Glutamatergic neuron (in vitro differentiated cells): ENCODE results near the gene NKIRAS1. TPM values are rescaled to one million over a fixed set of nuclear protein-coding genes. Genes with fewer than 3 reads are reported as not detected.

Experiments used
- DNase-seq: peaks from one replicate; pipeline ENCODE4 v3.0.0; 2022
- H3K27ac Mint-ChIP-seq: one replicate; pipeline ENCODE4 v1.8.0; 2020; ENCODE audit warnings: mild to moderate bottlenecking, mixed read lengths, inconsistent platforms; ENCODE audit not compliant: unreplicated experiment
- H3K27me3 Mint-ChIP-seq: one replicate; pipeline ENCODE4 v1.8.0; 2020; ENCODE audit warnings: mild to moderate bottlenecking, moderate library complexity, mixed read lengths, inconsistent platforms; ENCODE audit not compliant: unreplicated experiment
- H3K36me3 Mint-ChIP-seq: one replicate; pipeline ENCODE4 v1.8.0; 2020; ENCODE audit warnings: mild to moderate bottlenecking, mixed read lengths, inconsistent platforms; ENCODE audit not compliant: unreplicated experiment
- H3K4me1 Mint-ChIP-seq: one replicate; pipeline ENCODE4 v1.8.0; 2020; ENCODE audit warnings: mild to moderate bottlenecking, low read depth, mixed read lengths, inconsistent platforms; ENCODE audit not compliant: unreplicated experiment
- H3K4me3 Mint-ChIP-seq: one replicate; pipeline ENCODE4 v1.8.0; 2020; ENCODE audit warnings: mild to moderate bottlenecking, mixed read lengths, inconsistent platforms; ENCODE audit not compliant: unreplicated experiment
- H3K9me3 Mint-ChIP-seq: one replicate; pipeline ENCODE4 v1.8.0; 2020; ENCODE audit warnings: mild to moderate bottlenecking, moderate library complexity, mixed read lengths, inconsistent platforms; ENCODE audit not compliant: unreplicated experiment
- CTCF ChIP-seq: fragments of 200-600 bp; sonication (generic); IDR thresholded peaks from one replicate; pipeline ENCODE4 v1.5.0; 2021; ENCODE audit not compliant: partially characterized antibody, unreplicated experiment
- total RNA-seq: library from RNA; stranded (reverse); fragmentation: NEBNext Ultra II Directional; extraction: Animal tissue kit (Norgen Biotek cat#: 25700); gene quantifications from one replicate; pipeline ENCODE4 v1.2.1, GENCODE V29; 2021; ENCODE audit not compliant: unreplicated experiment

NKIRAS1 gene
- total RNA-seq, 1 donor from 2014 or later: 12.6 TPM

- Mint-ChIP-seq H3K27me3 (no peaks in the 10 kb centered on the region), H3K4me3 (no peak overlapping the region), H3K9me3 (peaks cover 2% of the 10 kb centered on the region), H3K36me3 (no peaks in the 10 kb centered on the region), H3K4me1 (no peaks in the 10 kb centered on the region), H3K27ac (no peak overlapping the region)
- no peak for DNase-seq
- TF ChIP-seq CTCF: no peak
These were observed 17.5 kb upstream of the NKIRAS1 start for GRCh38 chr3:23934253-23934652.

GRCh38 chr3:23932571-23932970 is 15.8 kb upstream of the NKIRAS1 start:
- peaks cover 2% of the 10 kb centered on the region for H3K9me3 Mint-ChIP-seq
- no peaks in the 10 kb centered on the region for H3K4me1 Mint-ChIP-seq
- H3K4me3 Mint-ChIP-seq: no peak overlapping the region
- TF ChIP-seq CTCF: no peak
- no peaks in the 10 kb centered on the region for H3K27me3 Mint-ChIP-seq
- DNase-seq: no peak
- no peak overlapping the region for H3K27ac Mint-ChIP-seq
- no peaks in the 10 kb centered on the region for H3K36me3 Mint-ChIP-seq

GRCh38 chr3:23931597-23931996 is 14.8 kb upstream of the NKIRAS1 start:
- no peaks in the 10 kb centered on the region for H3K9me3 Mint-ChIP-seq
- H3K4me3 Mint-ChIP-seq: no peak overlapping the region
- no peaks in the 10 kb centered on the region for H3K4me1 Mint-ChIP-seq
- TF ChIP-seq CTCF: no peak
- no peaks in the 10 kb centered on the region for H3K36me3 Mint-ChIP-seq
- H3K27ac Mint-ChIP-seq: no peak overlapping the region
- DNase-seq: no peak
- H3K27me3 Mint-ChIP-seq: no peaks in the 10 kb centered on the region

- no peak for TF ChIP-seq CTCF
- Mint-ChIP-seq H3K4me1 (no peaks in the 10 kb centered on the region), H3K27me3 (no peaks in the 10 kb centered on the region), H3K36me3 (no peaks in the 10 kb centered on the region), H3K27ac (no peak overlapping the region), H3K9me3 (no peaks in the 10 kb centered on the region), H3K4me3 (no peak overlapping the region)
- DNase-seq: no peak
These were observed 11.7 kb upstream of the NKIRAS1 start for GRCh38 chr3:23928524-23928923.

GRCh38 chr3:23926736-23927135 is 9.9 kb upstream of the NKIRAS1 start:
- Mint-ChIP-seq H3K27me3 (no peaks in the 10 kb centered on the region), H3K4me1 (no peaks in the 10 kb centered on the region), H3K9me3 (no peaks in the 10 kb centered on the region), H3K36me3 (no peaks in the 10 kb centered on the region), H3K4me3 (no peak overlapping the region), H3K27ac (no peak overlapping the region)
- TF ChIP-seq CTCF: no peak
- no peak for DNase-seq
